Measurements from ENCODE around the gene SPACA5B.
"Not testable (repeated sequence)": the region's sequence is repeated elsewhere in the genome, so short reads cannot be mapped to it uniquely, and the experiment has no call there.

SPACA5B gene

DNA sequence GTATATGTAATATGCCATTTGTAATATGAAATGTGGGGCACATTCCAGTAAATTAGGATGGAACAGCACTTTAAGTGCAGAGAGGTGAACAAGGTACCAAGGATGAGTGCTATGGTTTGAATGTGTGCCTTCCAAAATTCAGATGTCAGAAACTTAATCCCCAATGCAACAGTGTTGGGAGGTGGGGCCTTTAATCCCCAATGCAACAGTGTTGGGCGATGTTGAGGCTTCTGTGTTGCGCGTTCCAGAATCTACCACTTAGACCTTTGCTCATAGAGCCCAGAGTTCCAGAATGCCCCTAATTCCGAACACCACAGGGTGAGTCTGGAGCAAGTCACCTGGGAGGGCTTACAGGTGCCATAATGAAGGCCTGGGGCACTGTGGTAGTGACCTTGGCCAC lies at the start of gene SPACA5B:
SPACA5B (plus strand) TSS at position 301 of the 400 bp plus-strand sequence; CDS start at position 363, 62 bp downstream.
- not testable (repeated sequence) for DNase-seq

DNA sequence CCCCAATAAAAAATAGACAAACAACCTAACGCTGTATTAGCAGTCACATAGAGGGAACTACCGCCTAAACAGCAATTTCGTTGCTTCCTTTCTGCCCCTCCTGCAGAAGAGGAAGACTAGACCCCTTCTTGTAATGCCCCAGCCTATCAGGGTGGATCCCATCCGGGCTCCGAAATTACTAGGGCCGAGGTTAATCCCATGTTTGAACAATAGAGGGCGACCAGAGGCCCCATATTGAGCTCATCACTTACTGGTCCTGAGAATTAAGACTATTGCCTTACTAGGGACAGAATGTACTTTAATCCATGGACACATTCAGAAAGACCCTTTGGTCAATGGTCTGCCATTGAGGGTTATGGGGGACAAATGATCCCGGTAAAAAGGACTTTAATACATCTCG lies 47.2 kb upstream of the SPACA5B start:
- peak; percentile 51 for DNase-seq

DNA sequence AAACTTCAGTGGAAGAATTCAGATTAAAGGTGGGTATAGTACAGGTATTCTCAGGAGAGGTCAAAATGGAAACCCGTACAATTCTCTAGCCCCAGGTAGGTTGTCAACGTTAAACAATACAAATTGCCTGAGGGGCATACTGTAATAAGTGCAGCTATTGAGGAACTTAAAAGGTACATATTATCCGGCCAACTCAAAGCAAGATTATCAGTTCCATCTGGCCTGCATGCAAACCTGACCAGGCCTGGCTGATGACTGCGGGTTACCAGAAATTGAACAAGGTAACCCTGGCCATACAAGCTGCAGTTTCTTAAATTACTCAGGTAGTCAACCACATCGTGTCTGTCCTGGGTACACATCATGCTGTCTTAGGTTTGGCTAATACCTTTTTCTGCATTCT lies 46.7 kb upstream of the SPACA5B start:
- DNase-seq, result no peak

DNA sequence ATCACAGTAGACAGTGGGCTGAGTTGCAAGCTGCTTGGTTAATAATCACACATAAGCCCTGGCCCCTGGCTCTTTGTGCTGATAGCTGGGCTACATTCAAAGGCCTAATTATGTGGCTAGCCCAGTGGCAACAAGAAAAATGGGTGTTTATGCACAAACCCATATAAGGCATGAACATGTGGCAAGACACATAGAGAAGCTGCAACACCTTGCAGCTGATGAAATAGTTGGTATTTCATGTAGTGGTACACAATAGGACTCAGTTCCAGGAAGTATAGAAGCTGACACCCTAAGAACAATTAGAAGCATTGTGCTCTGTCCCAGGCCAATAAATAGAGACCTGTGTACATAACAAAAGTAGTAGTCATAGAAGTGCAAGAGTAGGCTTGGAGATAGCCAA lies 44.3 kb upstream of the SPACA5B start:
- DNase-seq, result no peak

DNA sequence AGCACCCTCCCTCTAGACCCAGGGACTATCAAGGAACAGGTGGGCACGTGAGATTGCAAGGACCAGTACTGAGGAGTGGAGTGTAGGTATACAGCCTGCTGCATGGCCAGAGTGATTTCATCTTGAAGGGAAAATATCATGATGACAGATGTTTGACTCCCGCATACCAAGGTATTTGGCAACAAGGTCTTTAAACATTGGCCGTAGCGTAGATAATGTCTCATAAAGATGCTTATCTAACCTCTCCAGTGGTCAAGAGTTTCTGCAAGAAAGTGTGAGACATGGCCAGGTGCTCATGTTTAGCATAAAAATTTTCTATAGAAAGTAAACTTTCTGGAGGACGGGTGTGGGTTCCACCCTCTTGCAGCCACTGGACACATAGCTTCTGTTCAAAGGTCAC lies 40.3 kb upstream of the SPACA5B start:
- DNase-seq, result no peak

DNA sequence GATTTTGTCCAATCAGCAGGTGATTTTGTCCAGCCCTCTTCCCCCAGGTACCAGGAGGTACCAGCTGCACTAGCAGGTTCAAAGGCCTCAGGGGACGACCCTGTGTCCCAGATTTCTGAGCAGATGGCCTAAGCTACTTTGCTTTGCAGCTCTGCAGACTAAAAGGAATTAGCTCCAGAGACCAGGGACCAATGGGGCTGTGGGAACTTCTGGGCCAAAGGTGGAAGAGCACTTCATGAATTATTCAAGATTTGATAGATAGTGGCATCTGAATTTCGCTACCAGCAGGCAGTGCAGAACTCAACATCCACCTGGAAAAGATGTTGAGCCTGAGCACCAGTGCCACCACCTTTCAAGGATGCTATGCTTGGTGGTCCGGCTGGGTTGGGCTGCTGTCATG lies 37.9 kb upstream of the SPACA5B start:
- not testable (repeated sequence) for DNase-seq

DNA sequence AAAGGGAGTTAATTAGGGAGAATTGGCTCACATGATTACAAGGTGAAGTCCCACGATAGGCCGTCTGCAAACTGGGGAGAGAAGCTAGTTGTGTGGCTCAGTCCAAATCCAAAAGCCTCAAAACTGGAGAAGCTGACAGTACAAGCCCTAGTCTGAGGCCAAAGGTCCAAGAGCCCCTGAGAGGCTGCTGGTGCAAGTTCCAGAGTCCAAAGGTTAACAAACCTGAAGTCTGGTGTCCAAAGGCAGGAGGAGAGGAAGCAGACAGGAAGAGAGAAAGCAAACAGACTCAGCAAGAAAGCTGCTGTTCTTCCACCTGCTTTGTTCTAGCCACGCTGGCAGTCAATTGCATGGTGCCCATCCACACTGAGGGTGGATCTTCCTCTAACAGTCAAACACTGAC lies 29.0 kb upstream of the SPACA5B start:
- no peak for DNase-seq

DNA sequence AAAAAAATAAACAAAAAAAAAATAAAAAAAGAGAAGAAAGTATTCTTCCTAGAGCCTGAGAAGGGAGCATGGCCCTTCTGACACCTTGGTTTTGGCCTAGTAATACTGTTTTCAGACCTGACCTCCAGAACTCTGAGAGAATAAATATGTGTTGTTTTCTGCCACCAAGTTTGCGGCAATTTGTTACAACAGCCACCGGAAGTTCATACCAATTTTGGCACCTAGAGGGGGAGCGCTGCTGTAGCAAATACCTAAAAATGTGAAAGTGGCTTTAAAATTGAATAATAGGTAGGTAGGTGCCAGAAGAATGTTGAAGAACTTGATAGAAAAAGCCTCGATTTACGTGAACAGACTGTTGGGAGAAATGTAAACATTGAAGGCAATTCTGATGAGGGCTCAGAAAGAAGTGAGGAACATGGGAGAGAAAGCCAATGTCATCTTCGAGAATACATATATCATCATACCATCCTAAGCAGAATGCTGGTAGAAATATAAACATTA lies 27.5 kb upstream of the SPACA5B start:
- DNase-seq, result no peak

DNA sequence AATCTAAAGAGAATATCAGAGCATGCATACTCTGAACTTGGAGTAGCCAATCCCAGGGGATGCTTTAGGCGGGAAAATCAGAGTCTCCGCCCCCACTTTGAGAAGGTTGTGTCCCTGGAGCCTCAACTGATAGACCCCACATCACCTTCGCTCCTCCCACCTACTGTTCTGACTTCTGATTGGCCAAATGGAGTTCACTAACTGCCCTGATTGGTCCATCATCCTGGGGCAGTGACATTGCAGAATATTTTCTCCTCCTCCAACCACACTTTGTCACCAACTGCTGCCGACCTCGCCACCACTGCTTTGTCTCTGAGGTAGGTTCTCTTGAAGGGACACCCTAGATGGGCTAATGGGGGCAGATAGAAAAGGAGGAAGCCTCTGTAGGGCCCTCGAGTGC lies 22.7 kb upstream of the SPACA5B start:
- DNase-seq, result no peak

DNA sequence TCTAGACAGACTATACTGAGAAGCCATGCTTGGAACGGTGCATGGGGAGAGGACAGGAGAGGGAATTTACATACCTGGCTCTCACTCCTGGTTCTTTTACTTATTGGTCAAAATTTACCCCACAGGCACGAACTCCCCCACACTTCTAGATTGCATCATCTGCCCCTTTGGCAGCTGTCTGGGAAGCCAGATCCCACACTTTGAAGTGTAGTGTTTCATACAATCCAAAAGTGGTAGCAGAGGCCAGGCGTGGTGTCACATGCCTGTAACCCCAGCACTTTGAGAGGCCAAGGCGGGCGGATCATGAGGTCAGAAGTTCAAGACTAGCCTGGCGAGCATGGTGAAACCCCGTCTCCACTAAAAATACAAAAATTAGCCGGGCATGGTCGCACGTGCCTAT lies 5.1 kb upstream of the SPACA5B start:
- DNase-seq, result not testable (repeated sequence)

DNA sequence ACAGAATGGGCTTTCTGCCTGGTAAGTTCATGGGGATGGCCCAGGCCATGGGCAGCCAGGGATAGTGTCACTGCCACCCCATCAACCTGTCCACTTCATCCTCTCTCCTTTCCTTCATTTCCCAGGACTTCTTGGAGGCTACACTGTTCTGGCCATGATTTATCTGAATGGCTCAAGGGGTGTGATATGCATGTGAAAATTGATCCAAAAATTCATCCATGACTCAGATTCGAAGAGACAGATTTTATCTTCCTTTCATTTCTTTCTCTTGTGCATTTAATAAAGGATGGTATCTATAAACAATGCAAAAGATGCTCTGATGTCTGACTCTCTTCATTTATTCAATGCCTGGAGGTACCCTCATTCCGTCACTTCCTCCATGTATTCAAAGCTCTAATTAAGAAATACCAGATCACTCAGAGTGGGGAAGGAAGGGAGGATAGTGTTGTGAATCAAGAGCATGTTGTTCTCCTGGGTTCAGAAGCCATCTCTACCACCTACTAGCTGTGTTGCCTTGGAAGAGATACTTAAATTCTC lies 1.9 kb downstream of the SPACA5B start:
- not testable (repeated sequence) for DNase-seq

DNA sequence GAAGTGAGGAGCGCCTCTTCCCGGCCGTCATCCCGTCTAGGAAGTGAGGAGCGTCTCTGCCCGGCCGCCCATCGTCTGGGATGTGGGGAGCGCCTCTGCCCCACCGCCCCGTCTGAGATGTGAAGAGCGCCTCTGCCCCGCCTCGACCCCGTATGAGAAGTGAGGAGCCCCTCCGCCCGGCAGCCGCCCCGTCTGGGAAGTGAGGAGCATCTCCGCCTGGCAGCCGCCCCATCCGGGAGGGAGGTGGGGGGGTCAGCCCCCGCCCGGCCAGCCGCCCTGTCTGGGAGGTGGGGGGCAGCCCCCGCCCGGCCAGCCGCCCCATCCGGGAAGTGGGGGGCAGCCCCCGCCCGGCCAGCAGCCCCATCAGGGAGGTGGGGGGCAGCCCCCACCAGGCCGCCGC lies 8.7 kb downstream of the SPACA5B start:
- not testable (repeated sequence) for DNase-seq

DNA sequence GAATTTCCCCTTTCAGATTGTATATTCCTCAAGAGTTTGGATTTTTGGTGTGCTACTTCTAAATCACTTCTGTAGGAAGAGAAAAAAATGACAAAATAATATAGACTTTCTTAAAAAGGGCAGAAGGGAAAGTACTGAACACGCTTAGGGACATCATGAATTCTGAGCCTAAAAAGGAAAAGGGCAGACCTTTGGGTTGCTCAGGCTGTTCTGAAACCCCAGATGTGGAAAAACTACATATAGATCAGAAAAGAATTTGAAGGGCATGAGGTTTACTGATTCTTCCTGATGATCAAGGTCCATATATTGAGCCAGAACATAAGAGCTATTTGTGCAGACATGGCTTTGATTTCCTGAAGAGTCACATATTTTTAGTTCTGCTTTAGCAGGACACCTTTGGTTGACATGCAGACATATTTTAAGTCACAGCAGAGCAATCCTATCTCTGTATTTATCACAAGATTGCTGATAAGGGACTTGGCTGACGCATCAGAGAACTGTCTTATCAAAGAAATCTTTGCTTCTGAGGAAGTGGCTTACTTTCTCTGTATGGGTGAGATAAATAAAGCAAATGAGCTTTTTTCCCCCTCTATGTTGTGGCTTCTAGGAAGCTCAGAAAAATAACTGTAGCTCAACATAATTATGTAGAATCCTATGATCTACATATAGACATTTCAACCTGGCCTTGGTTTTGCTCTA lies 11.5 kb downstream of the SPACA5B start:
- not testable (repeated sequence) for DNase-seq

DNA sequence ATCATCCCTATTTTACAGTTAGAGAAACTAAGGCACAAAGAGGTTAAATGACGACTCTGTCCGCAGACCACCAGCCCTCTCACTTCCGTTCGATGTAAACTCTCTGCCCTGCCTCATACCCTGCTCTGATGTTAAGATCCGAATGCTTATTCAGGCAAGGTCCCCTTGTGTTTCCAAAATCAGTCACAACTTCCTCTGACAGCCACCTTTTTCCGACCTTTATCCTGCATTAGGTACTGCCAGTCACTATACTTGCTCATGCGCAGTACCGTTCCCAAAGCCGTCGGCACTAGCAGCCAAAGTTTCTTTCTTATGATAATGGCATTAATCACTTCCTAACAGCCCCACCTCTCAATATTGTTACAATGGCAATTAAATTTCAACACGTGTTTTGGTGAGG lies 12.3 kb downstream of the SPACA5B start:
- DNase-seq, result peak; percentile 24

DNA sequence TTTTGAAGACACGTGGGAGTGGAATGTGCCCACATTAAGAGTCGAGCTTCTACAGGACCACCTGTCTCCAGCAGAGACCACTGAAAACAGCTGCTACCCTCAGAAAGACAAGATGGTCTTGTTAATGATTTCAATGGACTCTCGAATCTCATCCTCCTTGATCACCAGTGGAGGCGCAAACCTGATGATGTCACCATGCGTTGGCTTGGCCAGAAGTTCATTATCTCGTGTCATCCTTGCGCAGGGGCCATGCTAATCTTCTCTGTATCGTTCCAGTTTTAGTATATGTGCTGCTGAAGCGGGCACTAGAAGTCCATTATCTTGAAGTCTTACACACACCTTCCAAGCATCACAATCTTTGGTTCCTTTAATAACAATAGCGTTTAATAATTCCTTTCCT lies 23.3 kb downstream of the SPACA5B start:
- no peak for DNase-seq

DNA sequence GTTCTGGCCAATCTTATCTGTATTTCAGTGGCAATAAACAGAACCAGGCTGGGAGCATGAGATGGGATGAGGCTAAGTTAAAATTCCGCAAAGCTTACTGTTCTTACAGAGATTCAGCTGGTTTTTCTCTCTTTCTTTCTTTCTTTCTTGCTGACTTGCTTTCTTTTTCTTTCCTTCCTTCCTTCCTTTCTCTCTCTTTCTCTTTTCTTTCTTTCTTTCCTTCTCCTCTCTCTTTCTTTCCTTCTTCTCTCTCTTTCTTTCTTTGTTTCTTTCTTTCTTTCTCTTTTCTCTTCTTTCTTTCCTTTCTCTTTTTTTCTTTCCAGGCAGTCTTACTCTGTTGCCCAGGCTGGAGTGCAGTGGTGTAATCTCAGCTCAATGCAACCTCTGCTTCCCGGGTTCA lies 24.4 kb downstream of the SPACA5B start:
- DNase-seq, result no peak

DNA sequence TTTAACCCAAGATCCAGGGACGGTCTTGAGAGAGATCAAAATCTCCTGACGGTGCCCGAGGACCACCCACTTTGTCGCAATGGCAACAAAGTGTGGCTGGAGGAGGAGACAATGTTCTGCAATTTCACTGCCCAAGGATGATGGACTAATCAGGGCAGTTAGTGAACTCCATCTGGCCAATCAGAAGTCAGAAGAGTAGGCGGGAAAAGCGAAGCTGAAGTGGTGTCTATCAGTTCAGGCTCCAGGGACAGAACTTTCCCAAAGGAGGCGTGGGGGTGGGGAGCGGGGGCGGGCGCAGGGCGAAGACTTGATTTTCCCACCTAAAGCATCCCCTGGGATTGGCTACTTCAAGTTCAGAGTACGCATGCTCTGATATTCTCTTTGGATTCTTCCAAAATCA lies 25.6 kb downstream of the SPACA5B start:
- no peak for DNase-seq

DNA sequence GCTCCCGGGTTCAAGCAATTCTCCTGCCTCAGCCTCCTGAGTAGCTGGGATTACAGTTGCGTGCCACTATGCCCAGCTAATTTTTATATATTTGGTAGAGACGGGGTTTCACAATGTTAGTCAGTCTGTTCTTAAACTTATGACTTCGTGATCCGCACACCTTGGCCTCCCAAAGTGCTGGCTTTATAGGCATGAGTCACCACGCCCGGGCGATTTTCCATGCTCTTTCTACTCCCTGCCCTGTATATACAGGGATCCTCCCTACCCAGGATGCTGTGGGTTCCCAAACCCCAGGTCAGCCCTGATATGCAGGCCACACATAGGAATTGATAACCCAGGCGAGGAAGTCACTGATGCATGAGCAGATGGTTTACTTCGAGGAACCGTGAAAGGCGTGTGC lies 34.8 kb downstream of the SPACA5B start:
- DNase-seq, result no peak

DNA sequence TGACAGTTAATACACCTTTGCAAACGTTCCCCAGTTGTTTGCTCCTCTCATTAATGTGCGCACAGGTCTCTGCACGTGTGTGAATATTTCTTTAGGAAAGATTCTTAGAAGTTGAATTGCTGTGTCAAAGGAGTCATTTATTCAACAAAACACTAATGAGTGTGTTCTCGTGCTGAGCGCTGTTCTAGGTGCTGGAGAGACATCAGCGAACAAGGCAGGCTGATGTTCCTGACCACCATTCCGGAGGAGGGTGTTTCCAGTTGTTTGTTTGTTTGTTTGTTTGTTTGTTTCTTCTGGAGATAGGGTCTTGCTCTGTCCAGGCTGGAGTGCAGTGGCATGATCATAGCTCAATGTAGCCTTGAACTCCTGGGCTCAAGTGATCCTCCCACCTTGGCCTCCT lies 35.9 kb downstream of the SPACA5B start:
- not testable (repeated sequence) for DNase-seq

DNA sequence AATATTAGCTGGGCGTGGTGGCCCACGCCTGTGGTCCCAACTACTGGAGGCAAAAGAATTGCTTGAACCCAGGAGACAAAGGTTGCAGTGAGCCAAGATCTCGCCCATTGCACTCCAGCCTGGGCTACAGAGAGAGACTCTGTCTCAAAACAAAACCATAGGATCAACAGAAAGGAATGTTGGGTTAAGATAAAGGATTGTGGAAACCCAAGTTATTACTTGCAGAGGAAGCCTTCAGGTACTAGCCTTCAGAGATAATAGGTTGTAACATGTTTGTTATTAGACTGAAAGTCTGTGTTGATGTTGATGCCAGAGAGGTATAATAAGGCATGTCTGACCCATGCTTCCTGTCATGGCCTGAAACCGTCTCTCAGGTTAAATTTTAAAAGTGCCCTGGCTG lies 49.3 kb downstream of the SPACA5B start:
- DNase-seq, result no peak

DNA sequence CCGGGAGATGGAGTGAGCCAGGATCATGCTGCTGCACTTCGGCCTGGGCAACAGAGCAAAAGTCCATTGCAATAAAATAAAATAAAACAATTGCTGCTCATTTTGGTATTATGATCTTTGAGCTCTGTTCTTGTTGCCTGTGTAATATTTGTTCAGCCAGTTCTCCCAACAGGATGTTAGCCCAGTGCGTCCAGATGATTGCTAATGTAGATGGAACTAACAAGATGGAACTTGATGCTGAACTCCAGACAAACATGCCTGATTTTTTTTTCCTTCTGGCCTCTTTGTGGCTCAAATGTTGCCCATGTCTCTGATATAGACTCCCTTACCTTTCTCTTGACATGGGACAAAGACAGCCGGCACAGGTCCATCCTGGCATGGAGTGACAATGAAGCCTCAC lies 50.4 kb downstream of the SPACA5B start:
- DNase-seq, result no peak

DNA sequence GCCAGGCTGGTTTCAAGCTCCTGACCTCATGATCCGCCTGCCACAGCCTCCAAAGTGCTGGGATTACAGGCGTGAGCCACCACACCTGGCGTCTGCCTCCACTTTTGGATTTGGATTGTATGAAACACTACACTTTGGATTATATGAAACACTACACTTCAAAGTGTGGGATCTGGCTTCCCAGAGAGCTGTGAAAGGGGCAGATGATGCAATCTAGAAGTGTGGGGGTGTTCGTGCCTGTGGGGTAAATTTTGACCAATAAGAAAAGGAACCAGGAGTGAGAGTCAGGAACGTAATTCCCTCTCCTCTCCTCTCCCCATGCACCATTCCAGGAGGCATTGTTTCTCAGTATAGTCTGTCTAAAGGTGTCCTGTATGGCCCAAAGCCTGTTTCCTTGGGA lies 51.5 kb downstream of the SPACA5B start:
- DNase-seq, result not testable (repeated sequence)
